Activated CD4-positive, alpha-beta T cell treated with anti-CD3 and anti-CD28 coated beads, Interleukin-2, amount 50 U/mL, for 4 hours (primary cell): ENCODE measurements around the gene CRYBA1.
"Not testable (repeated sequence)": the region's sequence is repeated elsewhere in the genome, so short reads cannot be mapped to it uniquely, and the experiment has no call there.

ENCODE experiments used
- DNase-seq, 2 experiments: peaks; one replicate each; pipeline ENCODE4 v3.0.0-alpha.2; 2020

The CRYBA1 gene

GRCh38 chr17:29246628-29247027 is at the start of gene CRYBA1:
Gene CRYBA1, plus strand, starts transcription at chr17:29246859. Its CDS starts 5 bp downstream, at chr17:29246864.
- DNase-seq: no peak

GRCh38 chr17:29197516-29198272 is 49.0 kb upstream of the CRYBA1 start:
- no peak for DNase-seq

GRCh38 chr17:29204068-29204804 is 42.4 kb upstream of the CRYBA1 start:
- DNase-seq: not testable (repeated sequence)

GRCh38 chr17:29205047-29205446 is 41.6 kb upstream of the CRYBA1 start:
- no peak for DNase-seq

GRCh38 chr17:29207975-29208374 is 38.7 kb upstream of the CRYBA1 start:
- no peak for DNase-seq

GRCh38 chr17:29209073-29209472 is 37.6 kb upstream of the CRYBA1 start:
- no peak for DNase-seq

- no peak for DNase-seq
Observed at GRCh38 chr17:29210879-29211278, 35.8 kb upstream of the CRYBA1 start.

- no peak for DNase-seq
Observed at GRCh38 chr17:29212094-29212631, 34.5 kb upstream of the CRYBA1 start.

GRCh38 chr17:29212681-29213121 is 34.0 kb upstream of the CRYBA1 start:
- DNase-seq: no peak

GRCh38 chr17:29214215-29215146 is 32.2 kb upstream of the CRYBA1 start:
- no peak for DNase-seq

- no peak for DNase-seq
Observed at GRCh38 chr17:29215174-29215573, 31.5 kb upstream of the CRYBA1 start.

- DNase-seq: no peak
Observed at GRCh38 chr17:29215717-29216116, 30.9 kb upstream of the CRYBA1 start.

GRCh38 chr17:29216181-29216580 is 30.5 kb upstream of the CRYBA1 start:
- DNase-seq: no peak

GRCh38 chr17:29216856-29217255 is 29.8 kb upstream of the CRYBA1 start:
- no peak for DNase-seq

GRCh38 chr17:29219378-29220047 is 27.1 kb upstream of the CRYBA1 start:
- DNase-seq: peak; percentile 59 to 63

- DNase-seq: not testable (repeated sequence)
Observed at GRCh38 chr17:29221338-29221737, 25.3 kb upstream of the CRYBA1 start.

GRCh38 chr17:29225396-29225795 is 21.3 kb upstream of the CRYBA1 start:
- no peak for DNase-seq

- no peak for DNase-seq
Observed at GRCh38 chr17:29233301-29233700, 13.4 kb upstream of the CRYBA1 start.

- DNase-seq: not testable (repeated sequence)
Observed at GRCh38 chr17:29234972-29235371, 11.7 kb upstream of the CRYBA1 start.

GRCh38 chr17:29235904-29236303 is 10.8 kb upstream of the CRYBA1 start:
- no peak for DNase-seq

GRCh38 chr17:29237476-29238132 is 9.1 kb upstream of the CRYBA1 start:
- no peak for DNase-seq
